ENCODE results near the gene RPTOR. TPM values are rescaled to one million over a fixed set of nuclear protein-coding genes. Genes with fewer than 3 reads are reported as not detected.

The RPTOR gene
- polyA plus RNA-seq, 12 donors, result 16.0 to 34.1 (median 21.6) TPM; not detected in 1

DNA sequence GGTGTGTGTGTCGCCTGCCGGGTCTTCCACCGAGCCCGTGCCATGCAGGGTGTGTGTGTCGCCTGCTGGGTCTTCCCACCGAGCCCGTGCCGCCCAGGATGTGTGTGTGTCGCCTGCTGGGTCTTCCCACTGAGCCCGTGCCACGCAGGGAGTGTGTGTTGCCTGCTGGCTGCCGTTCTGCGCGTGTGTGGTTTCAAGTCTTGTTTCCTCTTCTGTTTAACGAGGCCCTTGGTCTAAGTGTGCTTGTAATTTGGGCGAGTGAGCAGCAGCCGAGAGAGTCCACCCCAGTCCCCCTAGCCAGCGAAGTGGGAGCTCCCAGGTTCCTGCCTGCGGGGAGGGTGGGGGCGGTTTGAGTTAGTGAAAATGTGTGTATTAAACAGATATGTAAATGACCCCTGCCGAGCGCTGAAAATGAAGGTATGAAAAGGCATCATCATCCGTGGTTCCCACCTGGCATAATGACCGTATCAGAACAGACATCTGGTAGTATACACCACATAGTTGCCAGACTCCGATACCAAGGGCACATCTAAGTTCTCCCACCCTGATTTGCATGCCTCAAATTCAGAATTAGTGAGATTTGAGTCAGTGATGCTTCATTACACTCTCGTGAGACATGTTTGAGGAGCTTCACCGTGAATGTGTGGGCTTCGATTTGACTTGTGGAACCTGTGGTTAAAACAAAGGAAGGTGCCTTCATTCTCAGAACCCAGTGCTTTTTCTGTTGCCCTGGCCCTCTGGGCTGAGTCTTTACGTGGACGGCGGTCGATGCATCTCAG lies 332.5 kb downstream of the RPTOR start:
- DNase-seq, result no peak

DNA sequence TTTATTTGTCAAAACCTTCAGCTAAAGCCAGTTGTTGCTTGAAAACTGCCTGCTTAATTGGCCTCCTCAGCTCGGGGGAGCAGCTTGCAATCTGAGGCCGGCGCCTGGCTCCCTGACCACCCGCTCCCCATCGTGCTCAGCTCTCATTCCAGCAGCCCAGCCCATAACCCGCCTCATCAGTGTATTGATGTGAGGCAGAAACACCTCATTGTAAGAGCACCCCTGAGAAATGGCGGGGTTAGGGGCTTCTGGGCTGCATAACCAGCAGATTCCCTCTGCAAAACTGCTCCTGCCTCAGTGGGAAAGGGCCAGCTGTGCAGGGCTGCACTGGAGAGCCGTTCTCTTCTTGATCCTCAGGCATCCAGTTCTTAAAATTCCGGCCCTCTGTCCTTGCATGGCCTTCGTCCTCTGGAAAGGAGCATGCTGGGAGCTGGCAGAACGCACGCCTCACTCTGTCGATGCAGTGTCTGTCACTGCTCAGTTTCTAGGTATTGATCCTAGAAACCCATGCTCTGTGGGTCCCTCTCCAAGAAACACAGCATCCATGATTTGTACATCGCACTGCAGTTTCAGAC lies 333.2 kb downstream of the RPTOR start:
- DNase-seq, result no peak

DNA sequence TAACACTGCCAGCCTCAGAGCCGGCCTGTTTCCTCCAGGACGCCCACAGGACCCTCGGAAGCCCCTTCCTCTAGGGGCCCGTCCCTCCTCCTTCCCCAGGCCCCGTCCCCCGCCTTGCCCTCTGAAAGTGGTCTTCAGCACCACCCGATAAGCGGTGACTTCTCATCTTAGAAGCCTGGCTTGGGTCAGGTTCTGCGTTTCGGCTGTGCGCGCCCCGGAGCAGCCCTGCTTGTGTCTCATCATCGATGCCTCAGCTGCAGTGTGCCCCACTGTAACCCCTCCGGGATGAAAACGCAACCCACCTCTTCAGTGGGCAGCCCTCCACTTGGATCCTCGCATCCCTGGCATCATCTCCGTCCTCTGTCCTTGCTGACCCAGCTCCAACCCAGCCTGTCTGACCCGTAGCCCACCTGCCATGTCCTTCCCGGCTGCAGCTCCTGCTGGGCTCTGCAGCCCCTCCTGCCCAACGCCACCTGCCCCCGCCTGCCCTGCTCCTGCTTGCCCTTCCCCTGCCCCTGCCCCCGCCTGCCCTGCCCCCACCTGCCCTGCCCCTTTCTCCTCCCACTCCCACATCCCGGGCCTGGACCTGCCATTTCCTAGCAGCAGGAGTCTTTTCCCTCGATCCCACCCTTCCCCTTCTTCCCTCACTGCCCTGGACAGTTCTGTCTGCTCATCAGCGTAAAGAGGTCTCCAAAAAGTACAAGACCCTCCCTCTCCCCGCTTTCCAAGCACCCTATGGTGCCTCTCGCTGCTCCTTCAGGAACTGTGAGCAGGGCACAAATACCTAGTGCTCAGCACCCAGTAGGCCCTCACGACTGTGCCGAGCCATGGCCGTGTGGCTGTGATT lies 334.5 kb downstream of the RPTOR start:
- DNase-seq, result no peak

GRCh38 chr17:80879723-80880647 lies 335.3 kb downstream of the RPTOR start:
- no peak for DNase-seq

DNA sequence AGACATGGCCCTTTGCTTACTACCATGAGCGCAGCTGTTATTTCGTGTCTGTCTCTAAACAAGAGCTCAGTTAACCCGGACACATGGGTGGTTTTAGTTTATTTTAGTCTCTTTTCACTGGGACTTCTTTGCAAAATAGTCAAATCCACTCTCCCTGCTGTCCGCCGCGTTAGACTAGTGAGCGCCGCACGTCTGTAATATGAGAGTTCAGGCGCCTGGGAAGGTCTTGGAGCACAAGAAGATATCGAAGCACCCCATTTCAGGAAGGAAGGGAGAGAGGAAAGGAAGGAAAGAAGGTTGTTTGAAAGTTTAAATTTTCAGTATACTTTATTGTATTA lies 336.0 kb downstream of the RPTOR start:
- DNase-seq, result no peak

DNA sequence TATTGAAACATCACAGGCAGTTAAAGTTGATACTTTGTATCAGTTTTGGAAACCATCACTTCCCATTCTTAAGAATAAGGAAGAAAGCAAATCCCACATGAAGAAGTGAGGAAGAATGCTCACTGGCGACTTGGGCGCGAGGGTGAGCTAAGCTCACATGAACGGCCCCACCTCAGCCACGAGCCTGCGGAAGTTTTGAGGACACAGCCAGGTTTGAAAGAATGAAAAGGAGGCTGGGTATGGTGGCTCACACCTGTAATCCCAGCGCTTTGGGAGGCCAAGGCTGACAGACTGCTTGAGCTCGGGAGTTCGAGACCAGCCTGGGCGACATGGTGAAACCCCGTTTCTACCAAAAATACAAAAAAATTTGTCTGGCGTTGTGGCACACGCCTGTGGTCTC lies 336.7 kb downstream of the RPTOR start:
- DNase-seq, result no peak

GRCh38 chr17:80882323-80882722 lies 337.7 kb downstream of the RPTOR start:
- no peak for DNase-seq

- no peak for DNase-seq
Measured at GRCh38 chr17:80882926-80883685, 338.5 kb downstream of the RPTOR start.

DNA sequence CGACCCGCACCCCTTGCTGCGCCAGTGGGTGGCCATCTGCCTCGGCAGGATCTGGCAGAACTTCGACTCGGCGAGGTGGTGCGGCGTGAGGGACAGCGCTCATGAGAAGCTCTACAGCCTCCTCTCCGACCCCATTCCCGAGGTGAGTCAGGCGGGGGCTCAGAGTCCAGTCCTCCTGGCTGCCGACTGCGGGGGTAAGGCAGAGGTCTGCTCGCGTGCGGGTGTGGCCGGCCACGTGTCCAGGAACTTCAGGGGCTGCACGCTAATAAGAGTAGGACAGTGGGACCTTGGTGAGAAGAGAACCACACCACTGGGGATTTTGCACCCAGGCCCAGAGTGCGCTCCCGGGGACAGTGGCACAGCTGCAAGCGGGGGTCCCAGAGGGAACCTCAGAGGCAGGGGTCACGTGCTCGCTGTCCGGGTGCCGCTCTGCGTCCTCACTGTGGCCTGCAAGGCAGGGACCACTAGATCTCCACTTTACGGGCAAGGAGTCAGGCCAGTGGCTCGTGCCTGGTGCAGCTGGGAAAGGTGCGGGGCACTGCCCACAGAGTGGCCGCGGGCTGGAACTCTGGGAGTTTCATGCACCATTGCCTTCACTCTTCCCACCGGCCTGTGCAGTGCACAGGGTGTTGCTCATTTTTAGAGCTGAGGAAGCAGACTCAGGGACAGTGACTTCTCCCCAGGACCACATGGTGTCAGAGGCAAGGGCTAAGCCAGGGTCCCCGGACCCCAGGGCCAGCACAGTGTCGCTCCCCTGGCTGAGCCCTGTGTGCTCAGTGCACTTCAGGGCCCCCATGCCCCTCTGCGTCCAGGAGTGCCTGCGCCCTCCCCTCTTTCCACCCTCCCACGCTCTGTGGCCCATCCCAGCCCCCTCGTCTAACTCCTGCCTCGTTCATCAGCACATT lies 339.4 kb downstream of the RPTOR start:
- no peak for DNase-seq

GRCh38 chr17:80884811-80885210 lies 340.2 kb downstream of the RPTOR start:
- no peak for DNase-seq

- DNase-seq, result no peak
Measured at GRCh38 chr17:80885947-80886582, 341.4 kb downstream of the RPTOR start.

DNA sequence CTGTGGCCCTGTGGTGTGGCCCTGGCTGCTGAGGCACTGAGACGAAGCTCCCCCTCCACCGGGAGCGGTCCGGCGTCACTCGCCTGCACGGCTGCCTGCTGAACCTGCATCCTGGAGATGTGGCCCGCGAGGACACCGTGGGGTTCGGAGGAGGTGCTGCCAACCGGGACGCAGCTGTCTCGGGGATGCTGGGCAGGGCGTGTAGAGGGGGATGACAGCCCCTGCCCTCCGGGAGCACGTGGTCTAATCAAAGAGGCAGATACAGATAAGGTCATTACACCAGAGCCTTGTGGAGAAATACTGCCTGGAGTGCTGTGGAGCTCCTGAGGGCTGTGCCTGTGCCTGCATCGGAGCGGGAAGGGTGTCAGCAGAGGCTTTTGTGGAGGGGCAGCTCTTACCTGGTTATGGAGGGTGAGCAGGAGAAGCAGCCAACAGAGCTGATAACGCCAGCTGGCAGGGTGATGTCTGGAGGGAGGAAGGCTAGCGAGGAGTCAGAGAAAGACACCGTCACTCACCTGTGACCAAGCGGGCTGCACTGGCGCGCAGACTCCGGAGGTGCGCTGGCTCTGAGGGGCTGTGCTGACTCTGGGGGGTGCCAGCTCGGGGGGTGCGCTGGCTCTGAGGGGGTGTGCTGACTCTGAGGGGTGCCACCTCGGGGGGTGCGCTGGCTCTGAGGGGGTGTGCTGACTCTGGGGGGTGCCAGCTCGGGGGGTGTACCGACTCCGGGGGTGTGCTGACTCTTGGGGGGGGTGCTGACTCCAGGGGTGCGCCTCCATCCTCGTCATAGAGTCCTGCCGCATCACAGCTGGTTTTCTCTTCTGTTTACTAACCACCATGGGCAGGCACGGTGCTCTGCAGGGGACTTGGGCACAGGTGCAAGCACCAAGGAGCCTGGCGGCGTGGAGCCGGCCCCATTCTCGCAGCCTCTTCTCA lies 342.3 kb downstream of the RPTOR start:
- DNase-seq, result no peak

DNA sequence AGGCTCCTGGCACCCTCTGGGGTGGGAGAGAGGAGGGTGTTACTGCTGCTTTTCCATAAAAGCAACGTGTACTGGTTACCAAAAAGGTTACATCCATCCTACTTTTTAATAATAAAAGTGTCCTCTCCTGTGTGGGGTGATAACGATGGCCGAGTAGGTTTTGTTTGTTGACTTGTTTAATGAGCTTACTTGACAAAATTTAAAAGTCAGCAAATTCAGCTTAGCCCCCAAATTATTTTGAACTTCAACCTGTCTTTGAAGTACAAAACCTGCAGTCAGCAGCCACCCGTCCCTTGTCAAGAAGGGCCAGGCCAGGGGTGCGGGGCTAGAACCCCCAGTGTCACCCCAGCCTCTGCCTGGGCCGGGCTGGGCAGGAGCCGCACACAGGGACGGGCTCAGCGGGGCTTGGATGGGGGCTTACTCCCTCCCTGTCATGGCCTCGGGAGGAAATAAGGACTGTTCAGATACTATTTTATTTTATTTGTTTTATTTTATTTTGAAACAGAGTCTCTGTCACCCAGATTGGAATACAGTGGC lies 343.1 kb downstream of the RPTOR start:
- no peak for DNase-seq

- no peak for DNase-seq
Measured at GRCh38 chr17:80888276-80889160, 343.9 kb downstream of the RPTOR start.

- no peak for DNase-seq
Measured at GRCh38 chr17:80889231-80890195, 344.9 kb downstream of the RPTOR start.

Measured in muscle of arm (tissue), 12 donors.